ENCODE results near the gene LDAH.

DNA sequence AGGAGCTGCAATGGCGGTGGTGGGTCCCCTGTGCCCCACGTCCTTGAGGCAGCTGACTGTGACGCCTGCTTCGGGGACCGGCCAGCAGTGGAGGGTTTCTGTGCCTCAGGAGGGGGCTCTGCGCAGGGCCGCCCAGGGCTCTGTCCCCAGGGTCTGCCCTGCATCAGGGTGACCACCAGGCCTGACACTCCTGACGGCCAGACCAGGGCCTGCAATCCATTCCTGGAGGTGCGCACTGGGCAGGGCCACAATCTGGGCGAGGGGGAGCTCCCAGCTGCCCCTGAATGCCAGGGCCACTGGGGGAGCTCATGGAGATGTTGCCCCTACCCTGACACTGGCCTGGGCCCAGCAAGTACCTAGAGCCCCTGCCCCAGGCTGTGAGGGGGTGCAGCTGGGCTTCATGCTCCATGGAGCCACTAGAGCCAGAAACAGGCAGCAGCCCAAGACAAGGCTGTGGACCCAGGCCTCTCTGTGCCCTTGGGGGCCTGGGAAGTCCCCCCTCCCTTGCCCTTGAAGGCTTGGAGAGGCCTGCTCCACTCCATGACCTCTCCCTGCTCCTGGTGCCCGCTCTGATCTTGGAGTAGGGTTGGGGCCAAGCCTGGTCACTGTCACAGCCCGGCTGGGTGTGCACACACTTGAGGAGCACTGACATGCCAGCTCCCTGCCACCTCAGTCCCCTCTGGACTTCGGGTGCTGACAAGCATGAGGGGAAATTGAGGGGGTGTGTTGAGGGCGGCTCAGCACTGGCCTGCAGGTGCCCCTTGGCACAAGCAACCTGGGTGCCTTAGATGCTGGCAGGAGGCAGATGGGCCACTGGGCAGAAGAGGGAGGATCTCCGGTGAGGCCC lies 55.9 kb downstream of the LDAH start:
- TF ChIP-seq, protein P1, sequence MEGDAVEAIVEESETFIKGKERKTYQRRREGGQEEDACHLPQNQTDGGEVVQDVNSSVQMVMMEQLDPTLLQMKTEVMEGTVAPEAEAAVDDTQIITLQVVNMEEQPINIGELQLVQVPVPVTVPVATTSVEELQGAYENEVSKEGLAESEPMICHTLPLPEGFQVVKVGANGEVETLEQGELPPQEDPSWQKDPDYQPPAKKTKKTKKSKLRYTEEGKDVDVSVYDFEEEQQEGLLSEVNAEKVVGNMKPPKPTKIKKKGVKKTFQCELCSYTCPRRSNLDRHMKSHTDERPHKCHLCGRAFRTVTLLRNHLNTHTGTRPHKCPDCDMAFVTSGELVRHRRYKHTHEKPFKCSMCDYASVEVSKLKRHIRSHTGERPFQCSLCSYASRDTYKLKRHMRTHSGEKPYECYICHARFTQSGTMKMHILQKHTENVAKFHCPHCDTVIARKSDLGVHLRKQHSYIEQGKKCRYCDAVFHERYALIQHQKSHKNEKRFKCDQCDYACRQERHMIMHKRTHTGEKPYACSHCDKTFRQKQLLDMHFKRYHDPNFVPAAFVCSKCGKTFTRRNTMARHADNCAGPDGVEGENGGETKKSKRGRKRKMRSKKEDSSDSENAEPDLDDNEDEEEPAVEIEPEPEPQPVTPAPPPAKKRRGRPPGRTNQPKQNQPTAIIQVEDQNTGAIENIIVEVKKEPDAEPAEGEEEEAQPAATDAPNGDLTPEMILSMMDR (conservative IDR thresholded peaks at IDR 0.05) = no peak
- no peak for TF ChIP-seq ZFX (IDR thresholded peaks at IDR 0.05)
